Stimulated activated CD4-positive, alpha-beta T cell treated with anti-CD3 and anti-CD28 coated beads, Interleukin-2, amount 100 ng/mL, for 4 hours (primary cell): ENCODE measurements around the gene COL23A1.

Experiments used
- DNase-seq: peaks from one replicate; pipeline ENCODE4 v3.0.0-alpha.2; 2020; ENCODE audit warnings: low read depth

COL23A1 gene

DNA sequence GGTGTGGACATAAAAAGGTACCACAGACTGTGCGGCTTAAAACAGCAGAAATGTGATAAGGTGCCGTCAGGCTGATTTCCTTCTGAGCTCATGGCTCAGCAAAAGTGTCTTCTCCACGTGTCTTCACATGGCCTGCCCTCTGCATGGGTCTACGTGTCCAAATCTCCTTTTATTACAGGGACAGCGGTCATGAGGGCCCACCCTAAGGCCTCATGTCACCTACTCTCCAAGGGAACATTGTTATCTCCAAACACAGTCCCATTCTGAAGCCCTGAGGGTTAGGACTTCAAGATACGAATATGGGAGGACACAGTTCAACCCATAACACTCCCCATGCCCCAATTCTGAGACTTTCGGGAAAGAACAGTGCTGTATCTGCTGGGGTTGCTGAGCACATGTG is 35.2 kb downstream of the COL23A1 start:
- DNase-seq, result no peak

- DNase-seq, result no peak
These were observed 35.9 kb downstream of the COL23A1 start for GRCh38 chr5:178554311-178554710.

DNA sequence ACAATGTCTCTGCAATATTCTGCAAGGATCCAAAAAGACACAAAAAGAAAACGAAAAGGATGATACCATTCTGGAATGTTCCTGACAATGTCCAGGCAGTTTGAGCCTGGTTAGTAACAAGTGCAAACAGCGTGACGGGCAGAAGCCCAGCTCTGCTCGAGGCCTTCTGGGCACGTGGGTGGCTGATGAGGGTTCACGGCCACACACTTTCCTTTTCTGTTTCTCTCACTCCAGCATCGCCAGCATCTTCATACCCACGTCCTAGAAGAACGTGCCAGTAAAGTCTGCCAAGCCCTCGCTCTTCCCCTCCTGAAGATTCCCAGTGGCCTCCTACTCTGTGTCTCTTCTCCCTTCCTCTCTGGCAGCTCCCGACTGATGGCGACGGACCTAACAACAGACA is 36.7 kb downstream of the COL23A1 start:
- DNase-seq, result no peak

- no peak for DNase-seq
These were observed 38.7 kb downstream of the COL23A1 start for GRCh38 chr5:178551468-178551867.

DNA sequence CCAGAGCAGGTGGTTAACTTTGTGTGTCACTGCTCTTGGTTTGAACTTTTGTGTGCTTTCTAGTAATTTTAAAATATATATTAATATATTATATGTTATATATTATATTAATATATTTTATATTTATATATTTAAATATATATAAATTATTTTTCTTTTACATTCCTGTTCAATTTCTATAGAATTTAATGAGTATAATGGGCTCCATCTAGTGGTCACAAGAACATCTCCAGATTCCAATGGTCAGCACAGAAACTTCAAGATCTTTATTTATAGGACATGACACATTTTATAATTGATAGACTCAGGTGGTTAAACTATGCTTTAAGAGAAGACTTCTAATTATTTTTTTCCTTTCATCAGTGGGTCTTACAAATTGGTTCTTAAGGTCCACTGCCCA is 39.1 kb downstream of the COL23A1 start:
- DNase-seq, result no peak

- no peak for DNase-seq
These were observed 41.4 kb downstream of the COL23A1 start for GRCh38 chr5:178548746-178549145.

DNA sequence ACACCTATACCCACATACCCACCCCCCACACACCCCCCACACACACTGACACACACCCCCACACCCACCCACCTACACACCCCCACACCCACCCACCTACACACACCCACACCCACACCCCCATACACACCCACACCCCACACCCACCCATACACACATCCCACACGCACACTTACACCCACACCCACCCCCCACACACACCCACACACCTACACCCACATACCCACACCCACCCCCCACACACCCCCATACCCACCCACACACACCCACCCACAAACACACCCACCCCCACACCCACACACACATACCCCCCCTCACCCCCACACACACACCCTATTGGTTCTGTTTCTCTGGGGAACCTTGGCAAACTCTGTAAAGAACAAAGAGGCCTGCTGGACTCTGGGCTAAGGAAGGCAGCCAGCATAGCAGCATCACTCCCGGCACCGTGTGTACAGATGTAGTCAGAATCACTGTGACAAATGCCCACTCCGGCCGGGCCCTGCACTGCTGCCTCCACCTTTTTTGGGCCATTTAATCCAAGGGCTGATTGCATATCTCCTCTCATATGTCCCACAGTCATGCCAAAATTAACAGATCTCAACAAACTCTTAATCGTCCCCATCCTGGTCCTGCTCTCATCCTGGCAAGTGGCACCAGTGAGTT is 42.3 kb downstream of the COL23A1 start:
- no peak for DNase-seq

DNA sequence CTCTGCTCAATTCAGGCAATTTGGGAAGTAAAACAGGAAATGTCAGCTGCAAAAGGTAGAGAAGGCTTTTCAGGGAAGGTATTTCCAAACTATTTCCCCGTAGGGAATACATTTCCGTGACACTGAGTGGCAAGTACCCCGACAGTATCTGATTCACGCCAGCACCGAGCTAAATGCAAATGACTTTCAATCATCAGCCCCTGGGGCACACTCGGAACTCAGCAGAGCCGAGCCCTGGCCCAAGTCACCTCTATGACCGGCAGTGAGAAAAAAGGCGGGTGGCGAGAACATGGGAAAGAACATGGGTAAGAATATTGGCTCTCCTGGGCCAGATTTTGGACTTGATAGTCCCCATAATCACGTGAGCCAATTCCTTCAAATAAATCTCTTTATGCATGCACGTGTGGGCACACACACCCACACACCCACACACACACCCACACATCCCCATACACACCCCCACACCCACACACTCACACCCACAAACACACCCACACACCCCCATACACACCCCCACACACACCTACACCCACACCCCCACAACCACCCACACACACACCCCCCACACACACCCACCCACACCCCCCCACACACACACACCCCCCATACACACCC is 43.0 kb downstream of the COL23A1 start:
- DNase-seq, result no peak

DNA sequence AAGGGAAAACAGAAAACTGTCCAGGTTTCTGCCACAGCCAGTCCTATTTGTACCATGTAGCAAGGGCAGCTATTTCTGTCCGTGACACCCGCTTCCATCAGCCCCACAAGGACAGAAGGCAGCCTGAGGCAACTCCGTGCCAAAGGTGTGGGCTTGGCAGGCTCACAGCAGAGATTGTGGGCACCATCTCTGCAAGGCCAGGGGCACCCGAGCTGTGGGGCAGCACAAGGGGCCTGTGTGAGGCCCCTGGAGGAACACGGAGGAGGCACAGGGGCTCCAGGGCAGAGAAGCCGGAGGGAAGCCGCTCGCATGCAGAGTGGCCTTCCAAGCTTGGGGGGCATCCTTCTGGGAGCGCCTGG is 43.5 kb downstream of the COL23A1 start:
- DNase-seq, result no peak

DNA sequence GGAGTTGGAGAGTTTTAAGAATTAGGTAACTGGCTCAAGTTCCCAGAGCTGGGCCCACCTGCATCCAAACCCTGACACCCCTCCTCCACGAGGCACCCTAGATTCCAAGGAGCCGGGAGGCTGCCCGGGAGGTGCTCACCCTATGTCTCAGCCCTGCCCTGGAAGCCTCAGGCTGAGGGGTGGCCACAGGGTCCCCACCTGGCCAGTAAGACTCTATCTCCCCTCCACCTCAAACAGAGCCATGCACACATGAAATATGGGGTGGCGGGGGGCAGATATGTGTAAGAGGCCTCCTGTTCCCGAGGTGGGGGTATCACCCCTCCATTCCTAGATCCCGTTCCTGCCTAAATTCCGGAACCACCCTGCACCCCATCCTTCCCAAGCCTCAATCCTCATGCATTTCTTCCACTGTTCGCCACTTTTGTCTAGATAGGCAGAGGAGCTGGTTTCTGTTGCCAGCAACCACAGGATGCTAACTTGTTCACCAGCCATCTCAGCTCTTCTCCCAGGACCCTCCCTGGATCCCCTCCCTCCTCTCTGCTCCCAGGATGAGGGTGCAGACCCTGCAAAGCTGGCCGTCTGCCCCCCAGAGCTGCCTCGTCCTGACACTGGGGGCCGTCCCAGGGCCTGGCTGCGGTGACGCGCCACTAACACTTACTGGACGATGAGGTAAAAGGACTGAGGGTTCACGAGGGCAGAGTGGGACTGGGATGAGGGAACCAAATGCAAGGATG is 44.1 kb downstream of the COL23A1 start:
- no peak for DNase-seq

GRCh38 chr5:178545176-178545575 is 45.0 kb downstream of the COL23A1 start:
- DNase-seq, result no peak

DNA sequence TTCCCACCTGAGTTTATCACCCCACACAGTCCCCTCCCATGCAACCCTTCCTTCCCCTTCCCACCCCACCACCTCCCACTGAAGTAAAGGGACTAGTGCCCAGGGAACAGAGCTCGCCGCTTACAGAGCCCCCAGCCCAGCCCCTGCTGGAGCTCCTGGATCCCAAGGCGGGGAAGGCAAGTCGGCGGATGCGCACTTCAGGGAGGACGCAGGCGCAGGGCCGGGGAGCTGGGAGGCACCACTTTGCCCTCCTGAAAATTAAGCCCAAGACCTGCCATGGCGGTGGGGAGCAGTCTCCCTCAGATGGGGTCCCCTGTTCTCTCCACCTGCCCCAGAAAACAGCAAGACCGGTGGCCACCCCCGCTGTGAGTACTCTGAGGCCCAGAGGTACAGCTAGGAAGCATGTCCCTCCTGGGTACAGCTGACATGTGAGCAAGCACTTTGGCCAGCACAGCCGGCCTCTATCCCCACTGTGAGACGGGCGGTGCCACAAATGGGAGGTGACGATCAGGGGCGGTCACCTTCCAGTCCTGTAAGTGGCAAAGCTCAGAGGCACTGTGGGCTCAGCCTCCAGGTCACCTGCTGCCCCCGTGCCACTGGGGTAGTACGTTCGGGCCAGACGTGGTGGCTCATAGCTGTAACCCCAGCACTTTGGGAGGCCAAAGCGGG is 45.9 kb downstream of the COL23A1 start:
- no peak for DNase-seq

DNA sequence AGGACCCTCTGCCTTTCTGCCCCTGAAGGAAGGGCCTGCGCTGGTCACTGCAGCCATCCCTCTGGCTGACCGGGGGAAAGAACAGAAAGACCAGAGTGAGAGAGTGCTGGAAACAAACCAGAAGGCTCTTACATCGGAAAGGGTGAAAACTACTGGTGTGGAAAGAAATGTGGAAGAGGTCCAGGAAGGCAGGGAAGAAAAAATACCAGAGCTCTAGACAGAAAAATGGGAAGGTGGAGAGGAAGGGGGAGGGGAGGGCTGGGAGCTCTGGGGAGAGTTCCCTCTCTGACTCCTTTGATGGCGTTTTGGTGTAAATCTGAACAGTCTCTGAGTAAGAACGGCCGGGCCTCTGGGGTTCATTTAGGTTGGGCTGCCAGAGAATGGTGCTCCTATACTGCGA is 47.7 kb downstream of the COL23A1 start:
- DNase-seq, result no peak

- DNase-seq, result no peak
These were observed 49.7 kb downstream of the COL23A1 start for GRCh38 chr5:178540526-178540925.

GRCh38 chr5:178538741-178539229 is 51.4 kb downstream of the COL23A1 start:
- DNase-seq, result no peak

- no peak for DNase-seq
These were observed 52.5 kb downstream of the COL23A1 start for GRCh38 chr5:178537467-178538371.

- DNase-seq, result no peak
These were observed 53.4 kb downstream of the COL23A1 start for GRCh38 chr5:178536541-178537466.

GRCh38 chr5:178535299-178536175 is 54.7 kb downstream of the COL23A1 start:
- DNase-seq, result no peak

- DNase-seq, result no peak
These were observed 57.1 kb downstream of the COL23A1 start for GRCh38 chr5:178533136-178533535.

DNA sequence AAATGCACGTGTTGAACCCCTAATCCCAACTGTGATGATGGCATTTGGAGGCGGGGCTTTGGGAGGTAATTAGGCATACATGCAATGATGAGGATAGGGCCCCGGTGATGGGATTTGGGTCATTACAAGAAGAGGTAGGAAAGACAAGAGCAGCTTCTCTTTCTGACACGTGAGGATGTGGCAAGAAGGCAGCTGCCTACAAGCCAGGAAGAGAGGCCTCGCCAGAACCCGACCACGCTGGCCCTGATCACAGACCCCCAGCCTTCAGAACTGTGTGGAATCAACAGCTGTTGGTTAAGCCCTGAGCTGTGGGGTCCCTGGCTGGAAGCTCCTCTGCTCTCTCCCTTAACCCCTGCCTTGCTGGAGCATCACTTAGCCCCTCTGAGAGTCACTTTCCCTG is 57.5 kb downstream of the COL23A1 start:
- no peak for DNase-seq
